Activated gamma-delta T cell treated with anti-CD3 and anti-CD28 coated beads, Interleukin-2, amount 50 U/mL, for 16 hours (primary cell): ENCODE results near the gene DKK1.

Source experiments
- DNase-seq: peaks from one replicate; pipeline ENCODE4 v3.0.0-alpha.2; 2020; ENCODE audit warnings: low read depth

Gene DKK1

GRCh38 chr10:52313933-52314821, at the start of gene DKK1:
TSS of gene DKK1 (plus strand) at chr10:52314281. CDS start at chr10:52314435, 154 bp downstream.
- DNase-seq = no peak

GRCh38 chr10:52265131-52265926, 48.8 kb upstream of the DKK1 start:
- no peak for DNase-seq

GRCh38 chr10:52266858-52267257, 47.2 kb upstream of the DKK1 start:
- DNase-seq = no peak

GRCh38 chr10:52268790-52269189, 45.3 kb upstream of the DKK1 start:
- no peak for DNase-seq

GRCh38 chr10:52269233-52269632, 44.8 kb upstream of the DKK1 start:
- no peak for DNase-seq

GRCh38 chr10:52276163-52276562, 37.9 kb upstream of the DKK1 start:
- no peak for DNase-seq

GRCh38 chr10:52276986-52277385, 37.1 kb upstream of the DKK1 start:
- DNase-seq = no peak

GRCh38 chr10:52279546-52279945, 34.5 kb upstream of the DKK1 start:
- DNase-seq = no peak

- no peak for DNase-seq
These were observed 34.0 kb upstream of the DKK1 start for GRCh38 chr10:52280051-52280450.

- DNase-seq = no peak
These were observed 30.9 kb upstream of the DKK1 start for GRCh38 chr10:52283174-52283573.

GRCh38 chr10:52284416-52285013, 29.6 kb upstream of the DKK1 start:
- DNase-seq = no peak

- DNase-seq = no peak
These were observed 26.2 kb upstream of the DKK1 start for GRCh38 chr10:52287866-52288265.

- DNase-seq = no peak
These were observed 16.3 kb upstream of the DKK1 start for GRCh38 chr10:52297747-52298146.

- DNase-seq = no peak
These were observed 13.3 kb upstream of the DKK1 start for GRCh38 chr10:52300599-52301277.

GRCh38 chr10:52308251-52309031, 5.6 kb upstream of the DKK1 start:
- no peak for DNase-seq

GRCh38 chr10:52312942-52313255, 1.2 kb upstream of the DKK1 start:
- no peak for DNase-seq

GRCh38 chr10:52313256-52313932, 687 bp upstream of the DKK1 start:
- no peak for DNase-seq

- no peak for DNase-seq
These were observed 906 bp downstream of the DKK1 start for GRCh38 chr10:52314822-52315552.

- no peak for DNase-seq
These were observed 1.9 kb downstream of the DKK1 start for GRCh38 chr10:52316001-52316400.

GRCh38 chr10:52316500-52316899, 2.4 kb downstream of the DKK1 start:
- no peak for DNase-seq
